WI38 (cell line): ENCODE results near the gene BICDL1.
"Not testable (repeated sequence)": the region's sequence is repeated elsewhere in the genome, so short reads cannot be mapped to it uniquely, and the experiment has no call there.

Experiments used
- H3K4me3 ChIP-seq: 2 replicates; pipeline ENCODE4 v1.5.1; 2011; ENCODE audit warnings: low read depth, mild to moderate bottlenecking, control low read depth, low read length
- CTCF ChIP-seq: IDR thresholded peaks from 2 replicates; pipeline ENCODE4 v1.5.1; 2012; ENCODE audit warnings: low read depth, mild to moderate bottlenecking, control low read depth, low read length

The BICDL1 gene

GRCh38 chr12:120039711-120040110 lies 50.7 kb downstream of the BICDL1 start:
- H3K4me3 ChIP-seq: no peak overlapping the region
- no peak for TF ChIP-seq CTCF

GRCh38 chr12:120041386-120042231 lies 52.6 kb downstream of the BICDL1 start:
- H3K4me3 ChIP-seq: no peak overlapping the region
- TF ChIP-seq CTCF: no peak

GRCh38 chr12:120045367-120045766 lies 56.3 kb downstream of the BICDL1 start:
- H3K4me3 ChIP-seq: not testable (repeated sequence)

GRCh38 chr12:120047072-120047471 lies 58.0 kb downstream of the BICDL1 start:
- H3K4me3 ChIP-seq: no peak overlapping the region
- TF ChIP-seq CTCF: no peak

GRCh38 chr12:120048263-120048662 lies 59.2 kb downstream of the BICDL1 start:
- H3K4me3 ChIP-seq: no peak overlapping the region
- no peak for TF ChIP-seq CTCF

- H3K4me3 ChIP-seq: no peak overlapping the region
Measured at GRCh38 chr12:120049426-120049825, 60.4 kb downstream of the BICDL1 start.

GRCh38 chr12:120051535-120051934 lies 62.5 kb downstream of the BICDL1 start:
- TF ChIP-seq CTCF: no peak
- H3K4me3 ChIP-seq: no peak overlapping the region

More at GRCh38 chr12:120049426-120049825, 60.4 kb downstream of the BICDL1 start:
- no peak for TF ChIP-seq CTCF

- TF ChIP-seq CTCF: no peak
- H3K4me3 ChIP-seq: no peak overlapping the region
Measured at GRCh38 chr12:120054293-120054692, 65.3 kb downstream of the BICDL1 start.
